Anterior cingulate cortex (tissue), 58 donors: ENCODE data around the gene DCAF8L2.
"Not testable (repeated sequence)": the region's sequence is repeated elsewhere in the genome, so short reads cannot be mapped to it uniquely, and the experiment has no call there.

ENCODE experiments used
- DNase-seq, 58 donors: peaks; one replicate each; lab custom pipeline; 2025; lab: John Stamatoyannopoulos, UW

The DCAF8L2 gene

GRCh38 chrX:27590044-27590443 is at the start of gene DCAF8L2:
Gene DCAF8L2, plus strand, starts transcription at chrX:27590344. Its CDS starts 156,552 bp downstream, at chrX:27746896.
- no peak for DNase-seq

- not testable (repeated sequence) for DNase-seq
Measured at GRCh38 chrX:27541161-27541560, 49.0 kb upstream of the DCAF8L2 start.

- DNase-seq, result no peak
Measured at GRCh38 chrX:27548624-27549023, 41.5 kb upstream of the DCAF8L2 start.

GRCh38 chrX:27549688-27550087 is 40.5 kb upstream of the DCAF8L2 start:
- DNase-seq, result no peak

- DNase-seq, result no peak
Measured at GRCh38 chrX:27555514-27555913, 34.6 kb upstream of the DCAF8L2 start.

GRCh38 chrX:27565992-27566391 is 24.2 kb upstream of the DCAF8L2 start:
- DNase-seq, result no peak

- no peak for DNase-seq
Measured at GRCh38 chrX:27571164-27571563, 19.0 kb upstream of the DCAF8L2 start.

- no peak for DNase-seq
Measured at GRCh38 chrX:27575565-27575964, 14.6 kb upstream of the DCAF8L2 start.

GRCh38 chrX:27583976-27584375 is 6.2 kb upstream of the DCAF8L2 start:
- DNase-seq, result no peak

GRCh38 chrX:27591938-27592337 is 1.8 kb downstream of the DCAF8L2 start:
- DNase-seq, result no peak

GRCh38 chrX:27597508-27597907 is 7.4 kb downstream of the DCAF8L2 start:
- no peak for DNase-seq

GRCh38 chrX:27598312-27598711 is 8.2 kb downstream of the DCAF8L2 start:
- DNase-seq, result no peak

GRCh38 chrX:27599928-27600327 is 9.8 kb downstream of the DCAF8L2 start:
- no peak for DNase-seq

GRCh38 chrX:27600686-27601085 is 10.5 kb downstream of the DCAF8L2 start:
- no peak for DNase-seq

GRCh38 chrX:27608671-27609070 is 18.5 kb downstream of the DCAF8L2 start:
- DNase-seq, result no peak

GRCh38 chrX:27619459-27619858 is 29.3 kb downstream of the DCAF8L2 start:
- no peak for DNase-seq

GRCh38 chrX:27619975-27620374 is 29.8 kb downstream of the DCAF8L2 start:
- no peak for DNase-seq

GRCh38 chrX:27622883-27623282 is 32.7 kb downstream of the DCAF8L2 start:
- no peak for DNase-seq

GRCh38 chrX:27626066-27626465 is 35.9 kb downstream of the DCAF8L2 start:
- no peak for DNase-seq

- DNase-seq, result no peak
Measured at GRCh38 chrX:27633328-27633727, 43.2 kb downstream of the DCAF8L2 start.

GRCh38 chrX:27656581-27656980 is 66.4 kb downstream of the DCAF8L2 start:
- no peak for DNase-seq

GRCh38 chrX:27660878-27661277 is 70.7 kb downstream of the DCAF8L2 start:
- no peak for DNase-seq

GRCh38 chrX:27671234-27671633 is 81.1 kb downstream of the DCAF8L2 start:
- DNase-seq, result no peak
